Stomach (tissue), 4 donors: ENCODE data around the gene CCDC80.

ENCODE experiments used
- EP300 ChIP-seq: sonication (generic); formaldehyde crosslinking; IDR thresholded peaks from one replicate; pipeline ENCODE4 v1.6.1; 2017; ENCODE audit warnings: antibody characterized with exemption
- POLR2A ChIP-seq, 4 donors: fragments of 450-650 bp; IDR thresholded peaks; one replicate each; pipeline ENCODE4 v1.6.1; 2016; ENCODE audit warnings: antibody characterized with exemption in 4 of 4, control low read depth in 2 of 4, mild to moderate bottlenecking in 1 of 4, moderate library complexity in 1 of 4
- POLR2AphosphoS5 ChIP-seq, 3 donors: sonication (generic); formaldehyde crosslinking; IDR thresholded peaks; one replicate each; pipeline ENCODE4 v1.6.1; 2016; ENCODE audit warnings: antibody characterized with exemption in 3 of 3
- TF ChIP-seq, protein P1 (sequence below), 7 experiments: fragments of 450-650 bp in 4 of 7; fragments of 200-600 bp in 3 of 7; sonication (generic) in 3 of 7; IDR thresholded peaks; one replicate each; pipeline ENCODE4 v1.5.1; 2016 to 2019; ENCODE audit warnings: antibody characterized with exemption in 7 of 7, control low read depth in 2 of 7, mild to moderate bottlenecking in 1 of 7

DNA sequence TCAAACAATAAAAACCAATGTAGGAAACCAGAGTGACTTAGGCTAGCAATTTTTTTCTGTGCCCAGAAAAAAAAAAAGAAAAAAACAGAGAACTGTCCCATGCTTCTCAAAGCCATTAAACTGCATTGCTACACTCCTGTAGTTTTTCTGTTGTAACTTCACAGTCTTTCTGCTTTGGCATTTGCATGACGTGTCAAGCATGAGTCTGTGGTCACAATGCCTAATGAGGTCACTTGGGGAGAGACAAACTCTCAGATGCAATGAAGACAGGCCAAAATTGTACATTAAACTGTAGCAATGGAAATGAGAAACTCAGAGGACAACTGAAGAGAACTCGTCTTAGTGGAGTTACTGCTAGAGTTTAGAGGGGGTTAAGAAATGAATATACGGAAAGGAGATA is 30.8 kb downstream of the CCDC80 start:
- TF ChIP-seq, protein P1, sequence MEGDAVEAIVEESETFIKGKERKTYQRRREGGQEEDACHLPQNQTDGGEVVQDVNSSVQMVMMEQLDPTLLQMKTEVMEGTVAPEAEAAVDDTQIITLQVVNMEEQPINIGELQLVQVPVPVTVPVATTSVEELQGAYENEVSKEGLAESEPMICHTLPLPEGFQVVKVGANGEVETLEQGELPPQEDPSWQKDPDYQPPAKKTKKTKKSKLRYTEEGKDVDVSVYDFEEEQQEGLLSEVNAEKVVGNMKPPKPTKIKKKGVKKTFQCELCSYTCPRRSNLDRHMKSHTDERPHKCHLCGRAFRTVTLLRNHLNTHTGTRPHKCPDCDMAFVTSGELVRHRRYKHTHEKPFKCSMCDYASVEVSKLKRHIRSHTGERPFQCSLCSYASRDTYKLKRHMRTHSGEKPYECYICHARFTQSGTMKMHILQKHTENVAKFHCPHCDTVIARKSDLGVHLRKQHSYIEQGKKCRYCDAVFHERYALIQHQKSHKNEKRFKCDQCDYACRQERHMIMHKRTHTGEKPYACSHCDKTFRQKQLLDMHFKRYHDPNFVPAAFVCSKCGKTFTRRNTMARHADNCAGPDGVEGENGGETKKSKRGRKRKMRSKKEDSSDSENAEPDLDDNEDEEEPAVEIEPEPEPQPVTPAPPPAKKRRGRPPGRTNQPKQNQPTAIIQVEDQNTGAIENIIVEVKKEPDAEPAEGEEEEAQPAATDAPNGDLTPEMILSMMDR (IDR thresholded peaks at IDR 0.05), result no peak
- TF ChIP-seq POLR2AphosphoS5 (IDR thresholded peaks at IDR 0.05), result no peak
- no peak for TF ChIP-seq EP300
- no peak for TF ChIP-seq POLR2A (IDR thresholded peaks at IDR 0.05)
